MM.1S (cell line): ENCODE measurements around the gene FOXO6.

ENCODE experiments used
- CTCF ChIP-seq: fragments of 300-600 bp; sonication (generic); IDR thresholded peaks from 2 replicates; pipeline ENCODE4 v1.5.1; 2016; ENCODE audit warnings: antibody characterized with exemption, low read length, mixed read lengths
- EZH2 ChIP-seq: fragments of 300-600 bp; sonication (generic); optimal IDR thresholded peaks from 2 replicates; pipeline ENCODE3; 2017; ENCODE audit warnings: low read depth, mild to moderate bottlenecking, antibody characterized with exemption, low read length, mixed read lengths

DNA sequence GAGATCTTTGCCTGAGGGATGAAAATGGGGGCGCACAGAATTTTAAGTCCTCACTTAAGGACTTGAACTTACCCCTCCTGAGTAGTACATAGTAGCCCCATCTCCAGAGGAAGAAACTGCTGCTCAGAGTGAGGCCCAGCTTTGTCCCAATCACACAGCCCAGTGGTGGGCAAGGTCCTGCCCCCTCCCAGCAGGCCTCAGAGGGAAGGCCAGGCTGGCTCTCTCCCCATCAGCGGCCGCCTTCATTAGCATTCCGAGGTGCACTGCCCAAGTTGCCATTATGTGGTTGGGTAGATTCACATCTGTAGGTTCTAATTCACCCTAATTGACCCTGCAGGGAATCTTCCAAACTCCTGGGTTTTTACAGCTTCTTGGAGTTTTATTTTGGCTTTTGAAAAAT lies 59.1 kb downstream of the FOXO6 start:
- TF ChIP-seq CTCF (no peak), EZH2 (no peak)
